ENCODE results near the gene GLUL.

The GLUL gene

DNA sequence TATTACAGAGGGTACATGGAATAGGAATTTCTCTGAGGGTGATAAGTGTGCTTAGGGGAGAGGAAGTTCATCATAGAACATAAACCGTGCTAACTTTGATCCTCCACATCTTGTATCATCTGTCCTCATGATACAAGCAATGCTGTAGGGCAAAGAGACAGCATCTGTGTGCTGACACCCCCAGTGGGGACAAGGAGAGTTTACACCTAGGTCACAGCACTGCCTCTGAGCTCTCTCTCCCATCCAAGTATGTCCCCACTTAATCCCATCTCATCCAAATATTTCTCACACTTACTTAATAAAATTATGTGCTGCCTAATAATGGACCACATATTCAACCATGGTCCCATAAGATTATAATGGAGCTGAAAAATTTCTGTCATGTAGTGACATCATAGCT is 13.2 kb upstream of the GLUL start:
- H2AK5ac ChIP-seq (ENCODE audit: low read length, severe bottlenecking): no peak overlapping the region
- H2BK5ac ChIP-seq (ENCODE audit: low read depth, low read length, poor library complexity, severe bottlenecking): no peak overlapping the region
- no peak overlapping the region for H3K4me2 ChIP-seq (ENCODE audit: low read length, poor library complexity, severe bottlenecking)
- no peak overlapping the region for H3K14ac ChIP-seq (ENCODE audit: low read length in 2 of 2)
- no peak overlapping the region for H4K91ac ChIP-seq (ENCODE audit: low read length)
- H3K4ac ChIP-seq (ENCODE audit: low read depth in 1 of 2, low read length in 2 of 2): no peak overlapping the region
- H3K9me3 ChIP-seq (ENCODE audit: control insufficient read depth, low read length): no peaks in the 10 kb centered on the region
- no peaks in the 10 kb centered on the region for H3K79me1 ChIP-seq (replicated peaks; ENCODE audit: low read length, poor library complexity, severe bottlenecking)
- 58% methylated on average over 1 of the region's 1 CpG for WGBS
- H3K27me3 ChIP-seq (ENCODE audit: control insufficient read depth in 1 of 2, insufficient read depth in 1 of 2, low read length in 2 of 2): peaks cover 0 to 10% of the 10 kb centered on the region in 2 experiments
- no peak overlapping the region for H3K9ac ChIP-seq (ENCODE audit: low read length)
- DNase-seq: no peak
- no peaks in the 10 kb centered on the region for H3K36me3 ChIP-seq (ENCODE audit: control insufficient read depth in 1 of 2, insufficient read depth in 2 of 2, low read depth in 1 of 2, low read length in 2 of 2)
- no peak overlapping the region for H2BK12ac ChIP-seq (ENCODE audit: low read length in 2 of 2)
- H2AFZ ChIP-seq (ENCODE audit: low read depth, low read length): no peak overlapping the region
- H4K8ac ChIP-seq (ENCODE audit: low read length): no peak overlapping the region
- no peak overlapping the region for H3K4me3 ChIP-seq (ENCODE audit: insufficient read depth in 1 of 2, low read depth in 1 of 2, low read length in 2 of 2)
- H3K18ac ChIP-seq (ENCODE audit: low read depth in 1 of 2, low read length in 2 of 2): no peak overlapping the region
- no peak overlapping the region for H3K27ac ChIP-seq (ENCODE audit: low read length, poor library complexity, severe bottlenecking)
- no peak overlapping the region for H3K23ac ChIP-seq (ENCODE audit: low read length in 2 of 2)
- H3K4me1 ChIP-seq (ENCODE audit: control insufficient read depth, insufficient read depth, low read depth, low read length): no peaks in the 10 kb centered on the region
- no peak overlapping the region for H2BK15ac ChIP-seq (ENCODE audit: low read depth, poor library complexity, severe bottlenecking)
- no peak overlapping the region for H2BK120ac ChIP-seq (ENCODE audit: low read depth, low read length)

- H3K14ac ChIP-seq (ENCODE audit: low read length in 2 of 2): no peak within 1 kb of the TSS
- no peaks in the 10 kb centered on the region for H3K79me1 ChIP-seq (replicated peaks; ENCODE audit: low read length, poor library complexity, severe bottlenecking)
- no peak within 1 kb of the TSS for H3K23ac ChIP-seq (ENCODE audit: low read length in 2 of 2)
- H3K4me3 ChIP-seq (ENCODE audit: insufficient read depth in 1 of 2, low read depth in 1 of 2, low read length in 2 of 2): no peak within 1 kb of the TSS
- H3K36me3 ChIP-seq (ENCODE audit: control insufficient read depth in 1 of 2, insufficient read depth in 2 of 2, low read depth in 1 of 2, low read length in 2 of 2): no peaks in the 10 kb centered on the region
- 95% methylated on average over 3 of the region's 4 CpGs for WGBS
- no peak within 1 kb of the TSS for H2BK15ac ChIP-seq (ENCODE audit: low read depth, poor library complexity, severe bottlenecking)
- H3K27me3 ChIP-seq (ENCODE audit: control insufficient read depth in 1 of 2, insufficient read depth in 1 of 2, low read length in 2 of 2): no peaks in the 10 kb centered on the region
- H2AK5ac ChIP-seq (ENCODE audit: low read length, severe bottlenecking): no peak within 1 kb of the TSS
- no peak within 1 kb of the TSS for H4K91ac ChIP-seq (ENCODE audit: low read length)
- no peak within 1 kb of the TSS for H3K27ac ChIP-seq (ENCODE audit: low read length, poor library complexity, severe bottlenecking)
- H2BK12ac ChIP-seq (ENCODE audit: low read length in 2 of 2): no peak within 1 kb of the TSS
- H3K4me1 ChIP-seq (ENCODE audit: control insufficient read depth, insufficient read depth, low read depth, low read length): no peaks in the 10 kb centered on the region
- H2BK5ac ChIP-seq (ENCODE audit: low read depth, low read length, poor library complexity, severe bottlenecking): no peak within 1 kb of the TSS
- H2BK120ac ChIP-seq (ENCODE audit: low read depth, low read length): no peak within 1 kb of the TSS
- no peak within 1 kb of the TSS for H3K18ac ChIP-seq (ENCODE audit: low read depth in 1 of 2, low read length in 2 of 2)
- no peak for DNase-seq
- H3K4me2 ChIP-seq (ENCODE audit: low read length, poor library complexity, severe bottlenecking): no peak within 1 kb of the TSS
- H4K8ac ChIP-seq (ENCODE audit: low read length): no peak within 1 kb of the TSS
- no peaks in the 10 kb centered on the region for H3K9me3 ChIP-seq (ENCODE audit: control insufficient read depth, low read length)
- no peak within 1 kb of the TSS for H3K4ac ChIP-seq (ENCODE audit: low read depth in 1 of 2, low read length in 2 of 2)
- no peak within 1 kb of the TSS for H3K9ac ChIP-seq (ENCODE audit: low read length)
- H2AFZ ChIP-seq (ENCODE audit: low read depth, low read length): no peak within 1 kb of the TSS
Measured at GRCh38 chr1:182400567-182400966, 9.0 kb upstream of the GLUL start, which contains the start of gene TEDDM1. Gene TEDDM1 (minus strand): TSS chr1:182400667. CDS start chr1:182400485, 182 bp downstream.

GRCh38 chr1:182397653-182398393 is 6.2 kb upstream of the GLUL start:
- Histone ChIP-seq H3K9ac (ENCODE audit: low read length) (no peak overlapping the region), H4K8ac (ENCODE audit: low read length) (no peak overlapping the region), H3K4ac (ENCODE audit: low read depth in 1 of 2, low read length in 2 of 2) (no peak overlapping the region), H2BK15ac (ENCODE audit: low read depth, poor library complexity, severe bottlenecking) (no peak overlapping the region), H3K4me1 (ENCODE audit: control insufficient read depth, insufficient read depth, low read depth, low read length) (no peaks in the 10 kb centered on the region), H3K27me3 (ENCODE audit: control insufficient read depth in 1 of 2, insufficient read depth in 1 of 2, low read length in 2 of 2) (no peaks in the 10 kb centered on the region), H2AFZ (ENCODE audit: low read depth, low read length) (no peak overlapping the region), H3K27ac (ENCODE audit: low read length, poor library complexity, severe bottlenecking) (no peak overlapping the region), H3K36me3 (ENCODE audit: control insufficient read depth in 1 of 2, insufficient read depth in 2 of 2, low read depth in 1 of 2, low read length in 2 of 2) (no peaks in the 10 kb centered on the region), H3K4me3 (ENCODE audit: insufficient read depth in 1 of 2, low read depth in 1 of 2, low read length in 2 of 2) (no peak overlapping the region), H3K14ac (ENCODE audit: low read length in 2 of 2) (no peak overlapping the region), H2BK5ac (ENCODE audit: low read depth, low read length, poor library complexity, severe bottlenecking) (no peak overlapping the region), H3K9me3 (ENCODE audit: control insufficient read depth, low read length) (no peaks in the 10 kb centered on the region), H3K4me2 (ENCODE audit: low read length, poor library complexity, severe bottlenecking) (no peak overlapping the region), H3K18ac (ENCODE audit: low read depth in 1 of 2, low read length in 2 of 2) (no peak overlapping the region), H4K91ac (ENCODE audit: low read length) (no peak overlapping the region), H3K79me1 (replicated peaks; ENCODE audit: low read length, poor library complexity, severe bottlenecking) (no peaks in the 10 kb centered on the region), H2BK120ac (ENCODE audit: low read depth, low read length) (no peak overlapping the region), H2AK5ac (ENCODE audit: low read length, severe bottlenecking) (no peak overlapping the region), H2BK12ac (ENCODE audit: low read length in 2 of 2) (no peak overlapping the region), H3K23ac (ENCODE audit: low read length in 2 of 2) (no peak overlapping the region)
- WGBS: 87% methylated on average over 8 of the region's 8 CpGs
- DNase-seq: no peak

GRCh38 chr1:182395906-182396305 is 4.3 kb upstream of the GLUL start:
- Histone ChIP-seq H3K23ac (ENCODE audit: low read length in 2 of 2) (no peak overlapping the region), H3K14ac (ENCODE audit: low read length in 2 of 2) (no peak overlapping the region)

More at GRCh38 chr1:182395906-182396305, 4.3 kb upstream of the GLUL start:
- Histone ChIP-seq H3K27ac (ENCODE audit: low read length, poor library complexity, severe bottlenecking) (no peak overlapping the region), H3K9me3 (ENCODE audit: control insufficient read depth, low read length) (no peaks in the 10 kb centered on the region), H3K36me3 (ENCODE audit: control insufficient read depth in 1 of 2, insufficient read depth in 2 of 2, low read depth in 1 of 2, low read length in 2 of 2) (no peaks in the 10 kb centered on the region), H2BK120ac (ENCODE audit: low read depth, low read length) (no peak overlapping the region), H3K9ac (ENCODE audit: low read length) (peak overlapping the region; percentile 77), H3K27me3 (ENCODE audit: control insufficient read depth in 1 of 2, insufficient read depth in 1 of 2, low read length in 2 of 2) (no peaks in the 10 kb centered on the region), H2BK5ac (ENCODE audit: low read depth, low read length, poor library complexity, severe bottlenecking) (no peak overlapping the region), H3K4me3 (ENCODE audit: insufficient read depth in 1 of 2, low read depth in 1 of 2, low read length in 2 of 2) (no peak overlapping the region), H4K8ac (ENCODE audit: low read length) (no peak overlapping the region), H4K91ac (ENCODE audit: low read length) (no peak overlapping the region), H3K4me2 (ENCODE audit: low read length, poor library complexity, severe bottlenecking) (no peak overlapping the region), H3K4ac (ENCODE audit: low read depth in 1 of 2, low read length in 2 of 2) (no peak overlapping the region), H2BK12ac (ENCODE audit: low read length in 2 of 2) (no peak overlapping the region), H2AK5ac (ENCODE audit: low read length, severe bottlenecking) (no peak overlapping the region), H3K18ac (ENCODE audit: low read depth in 1 of 2, low read length in 2 of 2) (no peak overlapping the region), H2AFZ (ENCODE audit: low read depth, low read length) (no peak overlapping the region), H2BK15ac (ENCODE audit: low read depth, poor library complexity, severe bottlenecking) (no peak overlapping the region), H3K79me1 (replicated peaks; ENCODE audit: low read length, poor library complexity, severe bottlenecking) (peaks cover 2% of the 10 kb centered on the region), H3K4me1 (ENCODE audit: control insufficient read depth, insufficient read depth, low read depth, low read length) (peaks cover 2% of the 10 kb centered on the region)
- 96% methylated on average over 2 of the region's 3 CpGs for WGBS
- no peak for DNase-seq

Data from mesenchymal stem cell (in vitro differentiated cells and primary cell).